Fibroblast of lung (primary cell): ENCODE data around the gene CST11.

Experiments
- CTCF ChIP-seq, 2 donors: IDR thresholded peaks in 1 of 2; conservative IDR thresholded peaks in 1 of 2; 1 replicate in 1 of 2; 2 replicates in 1 of 2; pipeline ENCODE4 v1.5.1; 2011 to 2012; ENCODE audit warnings: low read length in 2 of 2, control low read depth in 1 of 2, inconsistent platforms in 1 of 2, low read depth in 1 of 2, mild to moderate bottlenecking in 1 of 2
- EZH2 ChIP-seq: IDR thresholded peaks from 2 replicates; pipeline ENCODE4 v1.5.1; 2012; ENCODE audit warnings: low read length, control low read depth, mild to moderate bottlenecking; ENCODE audit errors: missing control alignments

- TF ChIP-seq CTCF (conservative IDR thresholded peaks at IDR 0.05 in 1 of 2, IDR thresholded peaks at IDR 0.05 in 1 of 2; ENCODE audit: low read depth in 1 of 2, low read length in 2 of 2) (no peak), EZH2 (no peak)
Measured at GRCh38 chr20:23417861-23418260, 34.8 kb downstream of the CST11 start.
